HG03378 (cell line): Measurements from ENCODE around the gene EEFSEC.

ENCODE experiments used
- ATAC-seq: cut with Tn5 transposase; IDR thresholded peaks from one replicate; pipeline ENCODE4 v1.9.1; 2021; ENCODE audit warnings: mild to moderate bottlenecking, moderate library complexity; ENCODE audit not compliant: unreplicated experiment

EEFSEC gene

GRCh38 chr3:128269006-128269775 lies 115.9 kb downstream of the EEFSEC start:
- no peak for ATAC-seq

- no peak for ATAC-seq
Measured at GRCh38 chr3:128269796-128270195, 116.5 kb downstream of the EEFSEC start.

- ATAC-seq: no peak
Measured at GRCh38 chr3:128270559-128271492, 117.5 kb downstream of the EEFSEC start.

- no peak for ATAC-seq
Measured at GRCh38 chr3:128271536-128272332, 118.5 kb downstream of the EEFSEC start.

GRCh38 chr3:128273109-128273840 lies 120.0 kb downstream of the EEFSEC start:
- no peak for ATAC-seq

GRCh38 chr3:128273841-128274573 lies 120.7 kb downstream of the EEFSEC start:
- ATAC-seq: no peak

GRCh38 chr3:128274837-128275236 lies 121.6 kb downstream of the EEFSEC start:
- no peak for ATAC-seq

GRCh38 chr3:128275316-128276145 lies 122.2 kb downstream of the EEFSEC start:
- ATAC-seq: no peak

- ATAC-seq: no peak
Measured at GRCh38 chr3:128276146-128276435, 122.8 kb downstream of the EEFSEC start.

- no peak for ATAC-seq
Measured at GRCh38 chr3:128276577-128277183, 123.4 kb downstream of the EEFSEC start.

- no peak for ATAC-seq
Measured at GRCh38 chr3:128277378-128278069, 124.2 kb downstream of the EEFSEC start.

- ATAC-seq: no peak
Measured at GRCh38 chr3:128278130-128278529, 124.8 kb downstream of the EEFSEC start.

GRCh38 chr3:128278761-128279600 lies 125.7 kb downstream of the EEFSEC start:
- no peak for ATAC-seq

- no peak for ATAC-seq
Measured at GRCh38 chr3:128279601-128279880, 126.3 kb downstream of the EEFSEC start.

- ATAC-seq: no peak
Measured at GRCh38 chr3:128280481-128281052, 127.3 kb downstream of the EEFSEC start.

- no peak for ATAC-seq
Measured at GRCh38 chr3:128281056-128281455, 127.8 kb downstream of the EEFSEC start.
